K562 (cell line): ENCODE data around the gene CPED1. TPM values are rescaled to one million over a fixed set of nuclear protein-coding genes. Genes with fewer than 3 reads are reported as not detected.
A peak's percentile ranks its signal among the peaks of the same experiment; 100 is the strongest.

ENCODE experiments used
- CAMTA2 ChIP-seq: fragments of 250-450 bp; sonication (Bioruptor Pico); conservative IDR thresholded peaks from 2 replicates; pipeline ENCODE4 v1.5.1; 2022
- CBX1 ChIP-seq: sonication (generic); IDR thresholded peaks from 2 replicates; pipeline ENCODE4 v1.6.1; 2016; ENCODE audit warnings: antibody characterized with exemption, low read depth, mild to moderate bottlenecking
- CHD2 ChIP-seq: IDR thresholded peaks from 2 replicates; pipeline ENCODE4 v1.6.1; 2011; ENCODE audit warnings: low read depth, low read length
- CREB1 ChIP-seq, 2 experiments: sonication (generic) in 1 of 2; formaldehyde crosslinking in 1 of 2; IDR thresholded peaks; 2 replicates each; pipeline versions ENCODE4 v1.6.1 to v1.8.0; 2012 to 2022; ENCODE audit warnings: inconsistent platforms in 1 of 2, mild to moderate bottlenecking in 1 of 2, missing genetic modification reagents in 1 of 2, moderate library complexity in 1 of 2
- EGR1 ChIP-seq: fragments of 450-650 bp; conservative IDR thresholded peaks from 2 replicates; pipeline ENCODE4 v1.6.1; 2017; ENCODE audit warnings: mild to moderate bottlenecking
- ERF ChIP-seq: fragments of 450-650 bp; formaldehyde crosslinking; IDR thresholded peaks from 2 replicates; pipeline ENCODE4 v1.4.0; 2020; ENCODE audit warnings: mild to moderate bottlenecking, mixed read lengths
- FOXA3 ChIP-seq, 2 experiments: fragments of 450-650 bp in 1 of 2; sonication (generic) in 1 of 2; formaldehyde crosslinking; IDR thresholded peaks in 1 of 2; conservative IDR thresholded peaks in 1 of 2; 2 replicates each; pipeline versions ENCODE4 v1.4.0 to v1.8.0; 2020 to 2022; ENCODE audit warnings: mild to moderate bottlenecking in 2 of 2, missing genetic modification reagents in 1 of 2
- HNRNPH1 ChIP-seq: fragments of 200-400 bp; formaldehyde crosslinking; optimal IDR thresholded peaks from 2 replicates; pipeline ENCODE3; 2017; ENCODE audit warnings: low read depth, mild to moderate bottlenecking, low read length, moderate library complexity
- KDM4B ChIP-seq, 2 experiments: fragments of 450-650 bp in 1 of 2; sonication (generic) in 1 of 2; IDR thresholded peaks; 2 replicates each; pipeline ENCODE4 v1.6.1; 2016 to 2017; ENCODE audit warnings: borderline replicate concordance in 2 of 2, antibody characterized with exemption in 1 of 2, low read depth in 1 of 2, mild to moderate bottlenecking in 1 of 2
- KLF16 ChIP-seq: IDR thresholded peaks from 2 replicates; pipeline ENCODE4 v1.6.1; 2016; ENCODE audit warnings: antibody characterized with exemption
- NFE2 ChIP-seq: IDR thresholded peaks from 2 replicates; pipeline ENCODE4 v1.6.1; 2014; ENCODE audit warnings: antibody characterized with exemption, low read depth
- NR2C2 ChIP-seq, 2 experiments: fragments of 200-800 bp in 1 of 2; sonication (Bioruptor generic) in 1 of 2; sonication (generic) in 1 of 2; formaldehyde crosslinking in 1 of 2; IDR thresholded peaks; 2 replicates each; pipeline versions ENCODE4 v1.6.1 to v1.8.0; 2016 to 2022; ENCODE audit warnings: mild to moderate bottlenecking in 1 of 2, missing compliant biosample characterization in 1 of 2, missing genetic modification characterization in 1 of 2, missing genetic modification reagents in 1 of 2
- TEAD1 ChIP-seq, 2 experiments: fragments of 450-650 bp in 1 of 2; sonication (generic) in 1 of 2; formaldehyde crosslinking; IDR thresholded peaks; 2 replicates each; pipeline versions ENCODE4 v1.4.0 to v1.8.0; 2020 to 2022; ENCODE audit warnings: mild to moderate bottlenecking in 2 of 2, missing genetic modification reagents in 1 of 2
- ZEB2 ChIP-seq: fragments of 450-650 bp; IDR thresholded peaks from 2 replicates; pipeline ENCODE4 v1.6.1; 2016
- ZNF124 ChIP-seq: sonication (generic); formaldehyde crosslinking; IDR thresholded peaks from 2 replicates; pipeline ENCODE4 v1.8.1; 2022; ENCODE audit warnings: missing genetic modification reagents
- ZNF143 ChIP-seq: sonication (generic); formaldehyde crosslinking; IDR thresholded peaks from 2 replicates; pipeline ENCODE4 v1.9.0; 2022; ENCODE audit warnings: mild to moderate bottlenecking, missing genetic modification reagents
- ZNF212 ChIP-seq: fragments of 450-650 bp; formaldehyde crosslinking; IDR thresholded peaks from 2 replicates; pipeline ENCODE4 v1.4.0; 2020; ENCODE audit warnings: mild to moderate bottlenecking
- ZNF263 ChIP-seq: sonication (generic); formaldehyde crosslinking; IDR thresholded peaks from 2 replicates; pipeline ENCODE4 v1.8.0; 2022; ENCODE audit warnings: mild to moderate bottlenecking, missing genetic modification reagents, borderline replicate concordance
- ZNF282 ChIP-seq: sonication (generic); formaldehyde crosslinking; IDR thresholded peaks from 2 replicates; pipeline ENCODE4 v1.8.1; 2023; ENCODE audit warnings: missing genetic modification reagents
- ZNF324 ChIP-seq: fragments of 250-450 bp; sonication (Bioruptor Pico); IDR thresholded peaks from 2 replicates; pipeline ENCODE4 v1.4.0; 2020; ENCODE audit warnings: mild to moderate bottlenecking
- ZNF717 ChIP-seq: fragments of 250-450 bp; sonication (Bioruptor Pico); IDR thresholded peaks from 2 replicates; pipeline ENCODE4 v1.5.0; 2021
- ZNF77 ChIP-seq: fragments of 250-450 bp; sonication (Bioruptor Pico); IDR thresholded peaks from 2 replicates; pipeline ENCODE4 v1.5.0; 2020
- polyA plus RNA-seq, 8 experiments: library from polyadenylated mRNA; depleted of rRNA in 4 of 8; stranded (reverse) in 5 of 8; unstranded in 3 of 8; fragments of >200 nt; fragmentation: Nextera tagmentation in 2 of 8; fragmentation: Illumina TruSeq in 1 of 8; extraction: Ambion mirVana in 2 of 8; extraction: Trizol in 1 of 8; gene quantifications; 2 replicates each; pipeline versions ENCODE4 v1.2.1 to v1.2.3, GENCODE V29; 2011 to 2014; ENCODE audit warnings: inconsistent platforms in 1 of 8, missing spikeins in 1 of 8
- total RNA-seq, 7 experiments: library from RNA; depleted of rRNA in 6 of 7; stranded (reverse); fragments of >200 nt in 6 of 7; fragmentation: Illumina TruSeq in 2 of 7; extraction: Trizol in 2 of 7; gene quantifications; 2 replicates each; pipeline versions ENCODE4 v1.2.1 to v1.2.3, GENCODE V29; 2011 to 2021; ENCODE audit warnings: low replicate concordance in 1 of 7
- TF ChIP-seq, protein P1 (sequence below): sonication (generic); formaldehyde crosslinking; IDR thresholded peaks from 2 replicates; pipeline ENCODE4 v1.8.1; 2023; ENCODE audit warnings: mild to moderate bottlenecking, missing genetic modification reagents
- TF ChIP-seq, protein P2 (sequence below): sonication (generic); formaldehyde crosslinking; IDR thresholded peaks from 2 replicates; pipeline ENCODE4 v1.8.0; 2022; ENCODE audit warnings: mild to moderate bottlenecking, missing genetic modification reagents, borderline replicate concordance
- TF ChIP-seq, protein P3 (sequence below): sonication (generic); formaldehyde crosslinking; IDR thresholded peaks from 2 replicates; pipeline ENCODE4 v1.5.0; 2020; ENCODE audit warnings: missing genetic modification reagents

The CPED1 gene
- total and polyA plus RNA-seq, 9 of the 15 experiments (the other 6 are each of a cell fraction or from before 2014, with no cell fraction given): 195 to 393 (median 290) TPM

DNA sequence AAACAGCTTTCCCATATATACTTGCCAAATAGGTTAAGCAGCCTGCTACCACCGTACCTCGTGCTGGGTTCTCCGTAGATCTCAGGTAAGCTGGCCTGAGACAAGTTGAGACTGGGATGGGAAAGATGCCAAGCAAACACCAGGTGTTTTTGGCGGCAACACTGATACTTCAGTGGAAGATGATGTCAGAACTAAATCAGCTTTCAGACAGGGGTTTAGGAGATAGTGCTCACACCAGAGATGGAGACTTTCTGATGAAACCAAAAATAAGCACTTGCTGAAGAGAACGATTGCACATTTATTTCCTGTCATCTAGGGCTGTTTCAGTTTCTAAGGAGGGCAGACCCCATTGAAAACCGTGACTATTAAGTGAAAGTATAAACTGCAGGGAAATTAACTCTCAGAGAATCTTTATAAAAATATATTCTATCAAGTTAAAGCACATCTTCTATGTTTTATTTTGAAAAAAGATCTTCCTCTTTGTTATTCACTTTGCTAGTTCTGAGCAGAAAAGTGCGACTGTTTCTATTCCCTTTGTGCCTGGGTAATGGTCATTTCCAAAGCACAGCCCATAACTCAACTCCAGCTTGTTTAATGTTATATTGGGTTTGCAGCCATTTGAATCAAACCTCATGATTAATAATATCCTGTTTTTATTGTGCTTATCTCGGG lies 149.9 kb downstream of the CPED1 start (continued):
- TF ChIP-seq ZNF324 (no peak), ZNF124 (CRISPR knock-in tag) (no peak), NR2C2 (CRISPR knock-in tag; IDR thresholded peaks at IDR 0.05) (no peak), NR2C2 (tag; IDR thresholded peaks at IDR 0.05) (peak; percentile 38; the same call in 1 of the 2 replicates), CHD2 (no peak), KDM4B (IDR thresholded peaks at IDR 0.05; ENCODE audit: borderline replicate concordance in 2 of 2, low read depth in 1 of 2) (no peak), ZNF77 (CRISPR knock-in tag) (no peak), HNRNPH1 (no peak), ZNF282 (CRISPR knock-in tag) (no peak), CBX1 (no peak), KLF16 (no peak), CAMTA2 (no peak), ZNF263 (no peak), CREB1 (IDR thresholded peaks at IDR 0.05) (no peak), CREB1 (CRISPR knock-in tag; IDR thresholded peaks at IDR 0.05) (no peak), ERF (no peak), NFE2 (no peak), ZNF143 (CRISPR knock-in tag) (no peak), ZNF212 (CRISPR knock-in tag) (no peak), ZNF717 (CRISPR knock-in tag) (no peak), EGR1 (no peak), TEAD1 (CRISPR knock-in tag; IDR thresholded peaks at IDR 0.05) (peak in 1 of 2 experiments; percentile 55; a peak in 1 of 4 replicates), FOXA3 (CRISPR knock-in tag; conservative IDR thresholded peaks at IDR 0.05 in 1 of 2, IDR thresholded peaks at IDR 0.05 in 1 of 2) (no peak), ZEB2 (peak; percentile 99)
- TF ChIP-seq, protein P1, sequence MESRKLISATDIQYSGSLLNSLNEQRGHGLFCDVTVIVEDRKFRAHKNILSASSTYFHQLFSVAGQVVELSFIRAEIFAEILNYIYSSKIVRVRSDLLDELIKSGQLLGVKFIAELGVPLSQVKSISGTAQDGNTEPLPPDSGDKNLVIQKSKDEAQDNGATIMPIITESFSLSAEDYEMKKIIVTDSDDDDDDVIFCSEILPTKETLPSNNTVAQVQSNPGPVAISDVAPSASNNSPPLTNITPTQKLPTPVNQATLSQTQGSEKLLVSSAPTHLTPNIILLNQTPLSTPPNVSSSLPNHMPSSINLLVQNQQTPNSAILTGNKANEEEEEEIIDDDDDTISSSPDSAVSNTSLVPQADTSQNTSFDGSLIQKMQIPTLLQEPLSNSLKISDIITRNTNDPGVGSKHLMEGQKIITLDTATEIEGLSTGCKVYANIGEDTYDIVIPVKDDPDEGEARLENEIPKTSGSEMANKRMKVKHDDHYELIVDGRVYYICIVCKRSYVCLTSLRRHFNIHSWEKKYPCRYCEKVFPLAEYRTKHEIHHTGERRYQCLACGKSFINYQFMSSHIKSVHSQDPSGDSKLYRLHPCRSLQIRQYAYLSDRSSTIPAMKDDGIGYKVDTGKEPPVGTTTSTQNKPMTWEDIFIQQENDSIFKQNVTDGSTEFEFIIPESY (CRISPR knock-in tag): no peak
- TF ChIP-seq, protein P2, sequence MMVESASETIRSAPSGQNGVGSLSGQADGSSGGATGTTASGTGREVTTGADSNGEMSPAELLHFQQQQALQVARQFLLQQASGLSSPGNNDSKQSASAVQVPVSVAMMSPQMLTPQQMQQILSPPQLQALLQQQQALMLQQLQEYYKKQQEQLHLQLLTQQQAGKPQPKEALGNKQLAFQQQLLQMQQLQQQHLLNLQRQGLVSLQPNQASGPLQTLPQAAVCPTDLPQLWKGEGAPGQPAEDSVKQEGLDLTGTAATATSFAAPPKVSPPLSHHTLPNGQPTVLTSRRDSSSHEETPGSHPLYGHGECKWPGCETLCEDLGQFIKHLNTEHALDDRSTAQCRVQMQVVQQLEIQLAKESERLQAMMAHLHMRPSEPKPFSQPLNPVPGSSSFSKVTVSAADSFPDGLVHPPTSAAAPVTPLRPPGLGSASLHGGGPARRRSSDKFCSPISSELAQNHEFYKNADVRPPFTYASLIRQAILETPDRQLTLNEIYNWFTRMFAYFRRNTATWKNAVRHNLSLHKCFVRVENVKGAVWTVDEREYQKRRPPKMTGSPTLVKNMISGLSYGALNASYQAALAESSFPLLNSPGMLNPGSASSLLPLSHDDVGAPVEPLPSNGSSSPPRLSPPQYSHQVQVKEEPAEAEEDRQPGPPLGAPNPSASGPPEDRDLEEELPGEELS (CRISPR knock-in tag): no peak
- TF ChIP-seq, protein P3, sequence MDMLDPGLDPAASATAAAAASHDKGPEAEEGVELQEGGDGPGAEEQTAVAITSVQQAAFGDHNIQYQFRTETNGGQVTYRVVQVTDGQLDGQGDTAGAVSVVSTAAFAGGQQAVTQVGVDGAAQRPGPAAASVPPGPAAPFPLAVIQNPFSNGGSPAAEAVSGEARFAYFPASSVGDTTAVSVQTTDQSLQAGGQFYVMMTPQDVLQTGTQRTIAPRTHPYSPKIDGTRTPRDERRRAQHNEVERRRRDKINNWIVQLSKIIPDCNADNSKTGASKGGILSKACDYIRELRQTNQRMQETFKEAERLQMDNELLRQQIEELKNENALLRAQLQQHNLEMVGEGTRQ (CRISPR knock-in tag): no peak
